Mucosa of rectum (tissue), 2 donors: Measurements from ENCODE around the gene ALKAL2.
A peak's percentile ranks its signal among the peaks of the same experiment; 100 is the strongest.
"Not testable (repeated sequence)": the region's sequence is repeated elsewhere in the genome, so short reads cannot be mapped to it uniquely, and the experiment has no call there.

Experiments used
- H3K27ac ChIP-seq, 2 donors: one replicate each; pipeline ENCODE4 v1.7.0; 2013; ENCODE audit warnings: inconsistent platforms in 2 of 2, low read depth in 2 of 2, low read length in 2 of 2
- H3K27me3 ChIP-seq, 2 donors: one replicate each; pipeline ENCODE4 v1.7.0; 2013; ENCODE audit warnings: low read length in 2 of 2; ENCODE audit not compliant: control insufficient read depth in 2 of 2, insufficient read depth in 2 of 2
- H3K36me3 ChIP-seq, 2 donors: one replicate each; pipeline ENCODE4 v1.7.0; 2013; ENCODE audit warnings: low read length in 2 of 2; ENCODE audit not compliant: control insufficient read depth in 2 of 2, insufficient read depth in 2 of 2
- H3K4me1 ChIP-seq, 2 donors: one replicate each; pipeline ENCODE4 v1.7.0; 2013; ENCODE audit warnings: low read length in 2 of 2, mild to moderate bottlenecking in 1 of 2; ENCODE audit not compliant: control insufficient read depth in 2 of 2, insufficient read depth in 2 of 2
- H3K4me3 ChIP-seq, 2 donors: one replicate each; pipeline ENCODE4 v1.7.0; 2013; ENCODE audit warnings: low read length in 2 of 2
- H3K9ac ChIP-seq, 2 donors: one replicate each; pipeline ENCODE4 v1.7.0; 2013; ENCODE audit warnings: low read length in 2 of 2, low read depth in 1 of 2, mild to moderate bottlenecking in 1 of 2
- H3K9me3 ChIP-seq, 2 donors: one replicate each; pipeline ENCODE4 v1.7.0; 2013; ENCODE audit warnings: low read length in 2 of 2; ENCODE audit not compliant: control insufficient read depth in 2 of 2
- donor health status: healthy.
- donor health status: Normal muscosa, but diverticular disease.

ALKAL2 gene, protein sequence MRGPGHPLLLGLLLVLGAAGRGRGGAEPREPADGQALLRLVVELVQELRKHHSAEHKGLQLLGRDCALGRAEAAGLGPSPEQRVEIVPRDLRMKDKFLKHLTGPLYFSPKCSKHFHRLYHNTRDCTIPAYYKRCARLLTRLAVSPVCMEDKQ

DNA sequence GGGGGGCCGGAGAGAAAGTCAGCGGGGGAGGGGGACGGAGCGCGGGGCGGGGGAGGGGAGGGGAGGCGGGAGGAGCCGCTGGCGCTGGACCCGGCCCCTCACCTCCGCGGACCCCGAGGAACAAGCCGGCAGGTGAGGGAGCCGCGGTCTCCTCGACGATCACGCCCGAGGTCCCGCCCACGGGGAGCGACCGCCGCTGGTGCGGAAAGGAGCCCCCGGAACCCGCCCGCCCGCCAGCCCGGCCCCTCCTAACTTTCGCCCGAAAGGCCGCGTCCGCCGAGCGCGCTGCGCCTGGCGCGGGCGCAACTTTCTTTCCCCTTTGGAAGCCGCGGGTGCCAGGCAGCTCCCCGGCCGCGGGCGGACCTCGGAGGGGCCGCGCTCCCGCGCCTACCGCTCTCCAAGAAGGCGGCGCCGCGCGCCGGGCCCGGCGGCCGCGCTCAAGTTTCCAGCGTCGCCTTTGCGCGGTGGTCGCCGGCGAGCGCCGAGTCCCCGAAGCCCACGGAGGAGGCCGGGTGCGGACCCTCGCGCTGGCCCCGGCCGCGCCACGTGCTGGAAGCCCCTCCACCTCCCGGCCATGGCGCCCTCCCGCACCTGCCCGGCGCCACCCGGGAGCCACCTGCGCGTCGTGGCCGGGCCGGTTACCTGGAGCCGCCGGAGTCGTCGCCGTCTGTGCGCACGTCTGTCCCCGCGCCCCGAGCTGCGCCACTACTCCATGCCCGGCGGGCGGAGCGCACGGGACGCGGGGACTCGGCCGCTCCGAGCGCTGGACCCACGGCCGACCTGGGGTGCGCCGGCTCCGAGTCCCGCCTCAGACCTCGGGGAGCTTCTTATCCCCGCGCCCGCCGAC lies at the start of gene ALKAL2:
ALKAL2 (minus strand) TSS at position 181 of the 847 bp plus-strand sequence. CDS start 256 bp downstream, outside the sequence.
- peaks cover 16 to 29% of the 10 kb centered on the region in 2 donors for H3K27me3 ChIP-seq
- H3K9ac ChIP-seq, result peak within 1 kb of the TSS; percentile 16 to 47
- peak within 1 kb of the TSS in 1 of 2 donors; percentile 43 for H3K27ac ChIP-seq
- no peaks in the 10 kb centered on the region for H3K9me3 ChIP-seq
- no peaks in the 10 kb centered on the region for H3K36me3 ChIP-seq
- peak within 1 kb of the TSS in 1 of 2 donors; percentile 41 for H3K4me3 ChIP-seq
- H3K4me1 ChIP-seq, result peaks cover 10% of the 10 kb centered on the region in 2 donors

DNA sequence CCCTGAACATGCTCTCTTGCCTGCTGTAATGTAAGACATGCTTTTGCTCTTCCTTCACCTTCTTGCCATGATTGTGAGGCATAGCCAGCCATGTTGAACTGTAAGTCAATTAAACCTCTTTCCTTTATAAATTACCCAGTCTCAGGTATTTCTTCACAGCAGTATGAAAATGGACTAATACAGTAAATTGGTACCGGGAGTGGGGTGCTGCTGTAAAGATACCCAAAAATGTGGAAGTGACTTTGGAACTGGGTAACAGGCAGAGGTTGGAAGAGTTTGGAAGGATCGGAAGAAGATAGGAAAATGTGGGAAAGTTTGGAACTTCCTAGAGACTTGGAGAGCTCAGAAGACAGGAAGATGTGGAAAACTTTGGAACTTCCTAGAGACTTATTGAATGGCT lies 49.1 kb upstream of the ALKAL2 start:
- not testable (repeated sequence) for H3K4me1 ChIP-seq, H3K27ac ChIP-seq, H3K4me3 ChIP-seq, H3K9ac ChIP-seq, H3K27me3 ChIP-seq, H3K9me3 ChIP-seq, H3K36me3 ChIP-seq

DNA sequence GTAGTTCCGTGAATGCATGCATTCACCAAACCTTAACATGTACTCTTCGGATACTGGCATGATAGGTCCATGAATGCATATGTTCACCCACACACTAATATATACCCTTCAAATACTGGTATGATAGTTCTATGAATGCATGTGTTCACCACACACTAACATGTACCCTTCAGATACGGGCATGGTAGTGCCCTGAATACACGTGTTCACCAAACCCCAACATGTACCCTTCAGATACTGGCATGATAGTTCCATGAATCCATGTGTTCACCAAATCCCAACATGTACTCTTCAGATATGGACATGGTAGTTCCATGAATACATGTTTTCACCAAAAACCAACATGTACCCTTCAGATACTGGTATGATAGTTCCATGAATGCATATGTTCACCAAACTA lies 48.5 kb upstream of the ALKAL2 start:
- Histone ChIP-seq H3K27me3 (no peaks in the 10 kb centered on the region), H3K9ac (no peak overlapping the region), H3K4me1 (no peaks in the 10 kb centered on the region), H3K4me3 (no peak overlapping the region), H3K9me3 (peaks cover 2 to 10% of the 10 kb centered on the region in 2 donors), H3K36me3 (no peaks in the 10 kb centered on the region), H3K27ac (no peak overlapping the region)

DNA sequence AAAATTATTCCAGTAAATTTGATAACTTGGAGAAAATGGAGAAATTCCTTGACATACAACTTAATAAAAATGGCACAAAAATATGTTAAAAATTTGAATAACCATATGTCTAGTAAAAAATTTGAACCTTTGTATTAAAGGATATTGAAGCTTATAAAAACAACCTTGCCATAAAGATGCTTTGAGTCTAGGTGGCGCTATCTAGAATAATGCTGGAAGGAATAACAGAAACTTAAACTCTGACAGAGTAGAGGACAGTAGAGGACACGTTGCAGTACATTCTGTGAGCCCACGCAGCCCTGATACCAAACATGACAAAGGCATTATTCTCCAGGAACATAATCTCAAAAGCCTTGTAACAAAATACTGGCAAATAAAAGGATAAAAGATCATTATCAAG lies 44.7 kb upstream of the ALKAL2 start:
- Histone ChIP-seq H3K9ac (no peak overlapping the region), H3K27ac (no peak overlapping the region), H3K27me3 (no peaks in the 10 kb centered on the region), H3K36me3 (no peaks in the 10 kb centered on the region), H3K9me3 (peaks cover 2 to 3% of the 10 kb centered on the region in 2 donors), H3K4me1 (no peaks in the 10 kb centered on the region), H3K4me3 (no peak overlapping the region)

DNA sequence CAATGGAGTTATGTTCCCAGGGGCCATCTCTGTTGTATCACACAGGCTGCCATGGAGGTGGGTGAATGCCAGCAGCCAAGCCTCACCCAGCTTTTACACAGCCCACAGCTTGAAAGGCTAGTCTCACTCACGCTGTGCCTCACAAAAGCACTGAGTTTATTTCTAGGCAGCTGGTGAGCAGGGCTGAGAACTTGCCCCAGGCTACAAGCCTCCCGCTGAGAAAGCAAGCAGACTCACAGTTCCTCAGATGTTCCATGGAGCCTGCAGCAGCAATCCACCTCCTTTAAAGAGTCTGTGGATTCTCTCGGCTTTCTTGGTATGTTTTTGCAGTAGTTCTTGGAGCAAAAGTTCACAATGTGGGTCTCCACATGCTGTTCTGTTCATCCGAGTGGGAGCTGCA lies 40.9 kb upstream of the ALKAL2 start:
- Histone ChIP-seq H3K9ac (no peak overlapping the region), H3K27ac (no peak overlapping the region), H3K36me3 (no peaks in the 10 kb centered on the region), H3K4me3 (no peak overlapping the region), H3K27me3 (no peaks in the 10 kb centered on the region), H3K9me3 (no peaks in the 10 kb centered on the region), H3K4me1 (no peaks in the 10 kb centered on the region)

DNA sequence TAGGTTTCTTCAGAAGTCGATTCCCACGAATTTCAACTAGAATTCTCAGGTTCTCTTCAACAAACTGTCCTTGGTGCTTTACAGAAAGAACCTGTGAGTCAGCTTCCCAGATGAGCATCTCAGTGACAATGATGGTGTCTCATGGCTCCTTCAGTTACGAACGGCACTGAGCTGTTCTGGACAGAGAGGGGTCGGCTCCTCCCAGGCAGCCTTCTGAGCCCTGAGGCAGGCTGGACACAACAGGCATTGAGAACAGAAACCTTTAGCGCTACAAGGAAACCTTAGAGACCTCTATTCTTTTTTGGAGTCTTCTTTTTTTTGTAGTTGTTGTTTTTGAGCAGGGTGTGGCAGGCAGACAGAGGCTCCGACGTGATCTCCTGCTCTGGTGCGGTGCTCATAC lies 35.1 kb upstream of the ALKAL2 start:
- no peak overlapping the region for H3K4me3 ChIP-seq
- H3K4me1 ChIP-seq, result no peaks in the 10 kb centered on the region
- H3K36me3 ChIP-seq, result no peaks in the 10 kb centered on the region
- no peaks in the 10 kb centered on the region for H3K9me3 ChIP-seq
- no peak overlapping the region for H3K27ac ChIP-seq
- H3K9ac ChIP-seq, result no peak overlapping the region
- H3K27me3 ChIP-seq, result no peaks in the 10 kb centered on the region

DNA sequence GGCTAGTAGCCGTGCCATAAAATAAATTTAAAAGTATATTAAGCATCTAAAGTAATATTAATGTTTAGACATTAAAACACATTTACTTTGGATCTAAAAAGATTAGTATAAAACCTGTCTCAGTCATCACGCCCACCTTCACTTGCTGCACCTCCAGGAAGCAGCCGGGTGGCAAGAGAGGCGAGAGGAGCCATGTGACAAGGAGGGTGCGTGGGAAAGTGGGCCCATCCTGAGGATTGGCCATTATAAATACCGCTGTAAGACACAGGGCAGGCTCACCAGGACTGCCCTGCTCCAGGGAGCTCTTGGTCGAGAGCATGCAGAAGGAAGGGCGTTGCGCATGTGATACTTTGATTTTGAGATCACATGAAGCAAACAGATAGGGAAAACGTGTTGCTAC lies 34.4 kb upstream of the ALKAL2 start:
- no peak overlapping the region for H3K9ac ChIP-seq
- no peak overlapping the region for H3K4me3 ChIP-seq
- H3K4me1 ChIP-seq, result no peaks in the 10 kb centered on the region
- no peaks in the 10 kb centered on the region for H3K9me3 ChIP-seq
- H3K36me3 ChIP-seq, result no peaks in the 10 kb centered on the region
- H3K27ac ChIP-seq, result no peak overlapping the region
- no peaks in the 10 kb centered on the region for H3K27me3 ChIP-seq

DNA sequence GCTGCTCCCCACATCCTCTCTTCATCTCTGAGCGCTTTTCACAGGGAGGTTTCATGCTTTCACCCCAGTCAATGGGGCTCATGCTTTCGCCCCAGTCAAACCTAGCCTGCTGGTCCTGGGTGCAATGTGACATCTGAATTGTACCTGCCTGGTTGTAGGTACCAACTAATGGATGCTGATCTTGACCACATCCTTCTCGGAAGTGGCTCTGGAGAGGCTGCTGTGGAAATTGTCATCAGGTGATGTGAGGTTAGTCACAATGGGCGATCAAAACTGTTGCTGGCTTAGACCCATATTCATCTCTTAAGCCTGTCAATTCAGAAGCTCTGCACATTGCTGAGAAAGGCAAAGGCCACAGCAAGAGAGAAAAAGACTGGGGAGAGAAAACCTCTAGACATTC lies 32.7 kb upstream of the ALKAL2 start:
- Histone ChIP-seq H3K4me1 (no peaks in the 10 kb centered on the region), H3K27me3 (no peaks in the 10 kb centered on the region), H3K4me3 (no peak overlapping the region), H3K9me3 (no peaks in the 10 kb centered on the region), H3K9ac (no peak overlapping the region), H3K36me3 (no peaks in the 10 kb centered on the region), H3K27ac (no peak overlapping the region)

DNA sequence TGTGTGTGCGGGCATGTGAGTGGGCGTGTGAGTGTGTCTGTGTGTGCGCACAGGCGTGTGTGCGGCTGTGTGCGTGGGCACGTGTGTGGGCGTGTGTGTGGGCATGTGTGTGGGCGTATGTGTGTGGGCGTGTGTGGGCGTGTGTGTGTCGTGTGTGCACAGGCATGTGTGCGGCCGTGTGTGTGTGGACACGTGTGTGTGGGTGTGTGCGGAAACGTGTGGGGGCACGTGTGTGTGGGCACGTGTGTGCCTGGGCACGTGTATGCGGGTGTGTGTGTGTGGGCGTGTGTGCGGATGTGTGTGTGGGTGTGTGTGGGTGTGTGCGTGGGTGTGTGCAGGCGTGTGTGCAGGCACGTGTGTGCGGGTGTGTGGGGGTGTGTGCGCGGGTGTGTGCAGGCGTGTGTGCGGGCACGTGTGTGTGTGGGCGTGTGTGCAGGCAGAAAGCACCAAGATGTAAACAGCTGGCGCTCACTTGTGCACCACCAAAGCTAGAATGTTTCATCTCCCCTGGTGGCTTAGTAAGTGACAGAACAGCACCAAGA lies 31.2 kb upstream of the ALKAL2 start:
- Histone ChIP-seq H3K9me3 (no peaks in the 10 kb centered on the region), H3K4me1 (no peaks in the 10 kb centered on the region), H3K27me3 (no peaks in the 10 kb centered on the region), H3K9ac (no peak overlapping the region), H3K27ac (no peak overlapping the region), H3K4me3 (no peak overlapping the region), H3K36me3 (no peaks in the 10 kb centered on the region)
